Breast epithelium (tissue), 3 donors: ENCODE results near the gene CIPC.

ENCODE experiments used
- CTCF ChIP-seq, 3 donors: fragments of 450-650 bp; IDR thresholded peaks; one replicate each; pipeline ENCODE4 v1.5.1; 2016 to 2017; ENCODE audit warnings: antibody characterized with exemption in 3 of 3, mild to moderate bottlenecking in 3 of 3, moderate library complexity in 3 of 3
- POLR2A ChIP-seq: fragments of 450-650 bp; IDR thresholded peaks from one replicate; pipeline ENCODE4 v1.6.1; 2016; ENCODE audit warnings: antibody characterized with exemption, mild to moderate bottlenecking, moderate library complexity

GRCh38 chr14:77103475-77103874, 5.4 kb downstream of the CIPC start:
- TF ChIP-seq CTCF (IDR thresholded peaks at IDR 0.05) (no peak), POLR2A (no peak)
